ENCODE measurements around the gene INPP5E.

The INPP5E gene

DNA sequence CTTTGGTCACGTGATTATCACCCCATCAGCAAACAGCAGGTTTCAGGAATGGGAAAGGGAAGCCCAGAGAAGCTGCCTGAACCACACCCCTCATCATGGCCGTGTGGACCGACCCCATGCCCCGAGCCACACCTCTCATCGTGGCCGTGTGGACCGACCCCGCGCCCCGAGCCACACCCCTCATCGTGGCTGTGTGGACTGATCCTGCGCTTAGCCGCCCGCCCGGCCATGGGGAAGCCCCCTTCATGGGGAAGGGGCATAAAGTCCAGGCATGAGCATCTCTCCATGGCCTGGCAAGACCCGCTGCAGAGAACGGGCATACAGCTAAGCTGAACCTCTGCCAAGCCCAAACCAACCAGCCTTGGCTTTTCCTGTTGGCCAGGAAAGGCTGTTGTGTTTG lies 46.1 kb downstream of the INPP5E start:
- peaks cover 7% of the 10 kb centered on the region for H3K36me3 ChIP-seq (ENCODE audit: control insufficient read depth, insufficient read depth, low read length)
- H3K9ac ChIP-seq (ENCODE audit: low read length) = no peak overlapping the region
- H3K4me3 ChIP-seq (ENCODE audit: low read length) = no peak overlapping the region
- H3K27me3 ChIP-seq (ENCODE audit: control insufficient read depth, insufficient read depth, low read length) = no peaks in the 10 kb centered on the region
- H3K4me1 ChIP-seq (ENCODE audit: control insufficient read depth, insufficient read depth, low read length) = peaks cover 4% of the 10 kb centered on the region
- no peaks in the 10 kb centered on the region for H3K9me3 ChIP-seq (ENCODE audit: control insufficient read depth, low read length)

- Histone ChIP-seq H3K4me3 (ENCODE audit: low read length) (no peak overlapping the region), H3K4me1 (ENCODE audit: control insufficient read depth, insufficient read depth, low read length) (no peaks in the 10 kb centered on the region), H3K9me3 (ENCODE audit: control insufficient read depth, low read length) (no peaks in the 10 kb centered on the region), H3K36me3 (ENCODE audit: control insufficient read depth, insufficient read depth, low read length) (peaks cover 11% of the 10 kb centered on the region), H3K9ac (ENCODE audit: low read length) (no peak overlapping the region), H3K27me3 (ENCODE audit: control insufficient read depth, insufficient read depth, low read length) (no peaks in the 10 kb centered on the region)
Measured at GRCh38 chr9:136392538-136393449, 46.9 kb downstream of the INPP5E start.

DNA sequence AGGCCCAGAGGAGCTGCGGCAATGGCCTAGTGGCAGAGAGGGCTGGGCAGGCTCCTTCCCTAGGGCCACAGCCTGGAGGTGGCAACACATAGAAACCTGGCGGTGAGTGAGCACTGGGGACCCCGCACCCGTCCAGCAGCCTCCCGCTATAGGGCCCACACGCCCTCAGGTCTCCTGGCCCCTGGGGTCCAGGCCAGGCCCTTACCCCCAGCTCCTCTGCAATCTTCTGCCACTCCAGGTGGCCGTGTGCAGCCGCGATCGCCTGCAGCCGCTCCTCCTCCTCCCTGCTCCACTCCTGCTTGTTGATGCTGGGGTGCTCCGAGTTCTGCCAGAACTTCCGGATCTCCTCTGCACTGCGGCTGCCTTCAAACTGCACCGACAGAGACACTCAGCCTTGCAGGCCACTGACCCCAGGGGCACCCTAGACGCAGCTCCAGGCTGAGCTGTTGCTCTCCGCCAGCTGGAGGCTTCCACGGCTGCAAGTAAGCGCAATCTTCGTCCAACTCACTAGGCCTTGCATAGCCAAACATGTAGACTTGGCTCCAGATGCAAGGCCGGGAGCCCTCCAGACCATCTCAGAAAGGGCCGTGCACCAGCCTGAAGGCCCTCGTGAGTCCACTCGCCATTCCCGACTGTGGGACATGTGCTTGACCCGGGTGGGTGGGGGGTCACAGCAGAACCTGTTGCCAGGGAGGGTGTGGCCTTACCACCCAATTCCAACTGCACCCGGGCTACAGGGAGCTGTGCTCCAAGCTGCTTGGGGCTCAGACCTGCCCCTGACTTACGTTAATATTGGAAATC lies 47.7 kb downstream of the INPP5E start:
- H3K4me1 ChIP-seq (ENCODE audit: control insufficient read depth, insufficient read depth, low read length) = no peaks in the 10 kb centered on the region
- no peaks in the 10 kb centered on the region for H3K9me3 ChIP-seq (ENCODE audit: control insufficient read depth, low read length)
- H3K36me3 ChIP-seq (ENCODE audit: control insufficient read depth, insufficient read depth, low read length) = peaks cover 11% of the 10 kb centered on the region
- H3K9ac ChIP-seq (ENCODE audit: low read length) = no peak overlapping the region
- H3K27me3 ChIP-seq (ENCODE audit: control insufficient read depth, insufficient read depth, low read length) = no peaks in the 10 kb centered on the region
- H3K4me3 ChIP-seq (ENCODE audit: low read length) = no peak overlapping the region

- Histone ChIP-seq H3K4me3 (ENCODE audit: low read length) (no peak overlapping the region), H3K36me3 (ENCODE audit: control insufficient read depth, insufficient read depth, low read length) (peaks cover 4% of the 10 kb centered on the region), H3K9me3 (ENCODE audit: control insufficient read depth, low read length) (no peaks in the 10 kb centered on the region), H3K4me1 (ENCODE audit: control insufficient read depth, insufficient read depth, low read length) (no peaks in the 10 kb centered on the region), H3K9ac (ENCODE audit: low read length) (no peak overlapping the region), H3K27me3 (ENCODE audit: control insufficient read depth, insufficient read depth, low read length) (no peaks in the 10 kb centered on the region)
Measured at GRCh38 chr9:136389396-136389795, 50.2 kb downstream of the INPP5E start.

DNA sequence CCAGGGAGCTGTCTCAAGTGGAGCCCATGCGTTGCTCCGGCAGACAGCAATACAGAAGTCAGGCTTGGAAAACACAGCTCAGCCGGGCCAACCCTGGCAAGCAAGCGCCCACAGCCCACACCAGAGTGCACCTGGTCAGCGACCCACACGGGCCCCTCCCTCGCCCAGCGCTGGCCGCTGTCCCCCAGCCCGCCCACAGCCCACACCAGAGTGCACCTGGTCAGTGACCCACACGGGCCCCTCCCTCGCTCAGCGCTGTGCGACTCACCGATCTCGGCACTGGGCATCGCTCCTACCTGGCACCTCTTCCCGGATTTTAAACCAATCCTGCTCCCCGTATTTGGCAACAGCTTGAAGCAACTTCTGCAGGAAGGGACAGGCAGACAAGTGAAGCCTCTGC lies 52.4 kb downstream of the INPP5E start:
- H3K36me3 ChIP-seq (ENCODE audit: control insufficient read depth, insufficient read depth, low read length) = peaks cover 4% of the 10 kb centered on the region

DNA sequence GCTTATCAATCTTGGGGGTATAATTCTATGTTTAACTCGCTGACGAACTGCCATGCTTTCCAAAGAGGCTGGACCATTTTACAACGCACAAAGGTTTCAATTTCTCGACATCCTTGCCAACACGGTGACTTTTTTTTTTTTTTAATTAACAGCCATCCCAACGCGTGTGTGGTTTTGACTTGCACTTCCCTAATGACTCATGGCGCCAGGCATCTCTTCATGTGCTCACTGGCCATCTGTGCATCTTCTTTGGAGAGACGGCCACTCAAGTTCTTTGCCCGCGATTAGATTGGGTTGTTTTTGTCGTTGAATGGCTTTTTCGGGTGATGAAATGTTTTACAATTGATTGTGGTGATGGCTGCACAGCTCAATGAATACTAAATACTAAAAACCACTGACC lies 53.6 kb downstream of the INPP5E start:
- no peaks in the 10 kb centered on the region for H3K27me3 ChIP-seq (ENCODE audit: control insufficient read depth, insufficient read depth, low read length)
- peaks cover 4% of the 10 kb centered on the region for H3K36me3 ChIP-seq (ENCODE audit: control insufficient read depth, insufficient read depth, low read length)
- no peak overlapping the region for H3K4me3 ChIP-seq (ENCODE audit: low read length)
- H3K9me3 ChIP-seq (ENCODE audit: control insufficient read depth, low read length) = no peaks in the 10 kb centered on the region
- H3K9ac ChIP-seq (ENCODE audit: low read length) = no peak overlapping the region
- H3K4me1 ChIP-seq (ENCODE audit: control insufficient read depth, insufficient read depth, low read length) = no peaks in the 10 kb centered on the region

More for the DNA sequence above, 52.4 kb downstream of the INPP5E start:
- no peak overlapping the region for H3K9ac ChIP-seq (ENCODE audit: low read length)
- H3K4me3 ChIP-seq (ENCODE audit: low read length) = no peak overlapping the region
- H3K9me3 ChIP-seq (ENCODE audit: control insufficient read depth, low read length) = no peaks in the 10 kb centered on the region
- H3K4me1 ChIP-seq (ENCODE audit: control insufficient read depth, insufficient read depth, low read length) = no peaks in the 10 kb centered on the region
- no peaks in the 10 kb centered on the region for H3K27me3 ChIP-seq (ENCODE audit: control insufficient read depth, insufficient read depth, low read length)

- Histone ChIP-seq H3K36me3 (ENCODE audit: control insufficient read depth, insufficient read depth, low read length) (peaks cover 4% of the 10 kb centered on the region), H3K4me3 (ENCODE audit: low read length) (no peak overlapping the region), H3K4me1 (ENCODE audit: control insufficient read depth, insufficient read depth, low read length) (no peaks in the 10 kb centered on the region), H3K9me3 (ENCODE audit: control insufficient read depth, low read length) (no peaks in the 10 kb centered on the region), H3K27me3 (ENCODE audit: control insufficient read depth, insufficient read depth, low read length) (no peaks in the 10 kb centered on the region), H3K9ac (ENCODE audit: low read length) (no peak overlapping the region)
Measured at GRCh38 chr9:136385015-136385414, 54.6 kb downstream of the INPP5E start.

DNA sequence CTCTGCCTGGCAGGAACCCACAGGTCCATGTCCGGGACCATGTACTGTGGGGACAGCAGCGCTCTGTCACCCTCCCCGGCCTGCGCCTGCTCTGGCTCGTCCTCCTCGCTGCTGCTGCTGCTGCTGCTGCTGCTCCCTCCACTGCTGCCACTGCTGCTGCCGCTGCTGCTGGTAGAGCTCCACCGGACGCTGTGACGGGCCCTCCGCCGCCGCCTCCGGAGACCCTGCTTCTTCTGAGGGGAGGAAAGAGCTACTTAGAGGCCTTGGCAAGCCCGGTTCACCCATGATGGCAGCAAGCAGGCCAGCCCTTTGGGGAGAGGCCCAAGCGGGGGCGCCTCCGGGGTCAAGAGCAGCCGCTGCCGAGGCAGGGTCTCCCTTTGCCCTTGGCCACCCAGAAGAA lies 56.2 kb downstream of the INPP5E start:
- Histone ChIP-seq H3K27me3 (ENCODE audit: control insufficient read depth, insufficient read depth, low read length) (no peaks in the 10 kb centered on the region), H3K9me3 (ENCODE audit: control insufficient read depth, low read length) (no peaks in the 10 kb centered on the region), H3K9ac (ENCODE audit: low read length) (no peak overlapping the region), H3K4me3 (ENCODE audit: low read length) (no peak overlapping the region), H3K4me1 (ENCODE audit: control insufficient read depth, insufficient read depth, low read length) (no peaks in the 10 kb centered on the region), H3K36me3 (ENCODE audit: control insufficient read depth, insufficient read depth, low read length) (peaks cover 2% of the 10 kb centered on the region)

GRCh38 chr9:136381966-136382513 lies 57.6 kb downstream of the INPP5E start:
- Histone ChIP-seq H3K9ac (ENCODE audit: low read length) (no peak overlapping the region), H3K9me3 (ENCODE audit: control insufficient read depth, low read length) (no peaks in the 10 kb centered on the region), H3K36me3 (ENCODE audit: control insufficient read depth, insufficient read depth, low read length) (no peaks in the 10 kb centered on the region), H3K27me3 (ENCODE audit: control insufficient read depth, insufficient read depth, low read length) (no peaks in the 10 kb centered on the region), H3K4me3 (ENCODE audit: low read length) (no peak overlapping the region), H3K4me1 (ENCODE audit: control insufficient read depth, insufficient read depth, low read length) (no peaks in the 10 kb centered on the region)

DNA sequence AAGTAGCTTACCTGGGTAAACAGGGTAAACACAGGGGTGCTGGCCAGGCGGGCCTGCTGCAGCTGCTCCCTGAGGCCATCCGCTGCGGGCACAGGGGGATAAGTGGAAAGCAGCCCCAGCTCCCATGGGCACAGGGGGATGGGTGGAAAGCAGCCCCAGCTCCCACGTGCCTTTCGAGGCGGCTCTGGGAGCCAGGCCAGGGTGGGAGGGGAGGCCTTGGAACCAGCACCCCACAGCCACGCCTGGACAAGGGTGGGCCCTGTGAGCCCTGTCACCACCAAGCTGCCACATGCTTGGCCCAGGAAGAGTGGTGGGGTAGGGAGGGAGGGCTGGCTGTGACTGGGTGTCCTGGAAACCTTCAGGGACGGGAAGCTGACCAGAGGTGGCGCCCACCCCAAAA lies 58.3 kb downstream of the INPP5E start:
- H3K27me3 ChIP-seq (ENCODE audit: control insufficient read depth, insufficient read depth, low read length) = no peaks in the 10 kb centered on the region
- H3K4me1 ChIP-seq (ENCODE audit: control insufficient read depth, insufficient read depth, low read length) = no peaks in the 10 kb centered on the region
- no peak overlapping the region for H3K4me3 ChIP-seq (ENCODE audit: low read length)
- H3K36me3 ChIP-seq (ENCODE audit: control insufficient read depth, insufficient read depth, low read length) = no peaks in the 10 kb centered on the region
- no peak overlapping the region for H3K9ac ChIP-seq (ENCODE audit: low read length)
- no peaks in the 10 kb centered on the region for H3K9me3 ChIP-seq (ENCODE audit: control insufficient read depth, low read length)

- Histone ChIP-seq H3K36me3 (ENCODE audit: control insufficient read depth, insufficient read depth, low read length) (no peaks in the 10 kb centered on the region), H3K9ac (ENCODE audit: low read length) (no peak overlapping the region), H3K27me3 (ENCODE audit: control insufficient read depth, insufficient read depth, low read length) (no peaks in the 10 kb centered on the region), H3K4me1 (ENCODE audit: control insufficient read depth, insufficient read depth, low read length) (no peaks in the 10 kb centered on the region), H3K4me3 (ENCODE audit: low read length) (no peak overlapping the region), H3K9me3 (ENCODE audit: control insufficient read depth, low read length) (no peaks in the 10 kb centered on the region)
Measured at GRCh38 chr9:136380381-136380780, 59.3 kb downstream of the INPP5E start.

- Histone ChIP-seq H3K27me3 (ENCODE audit: control insufficient read depth, insufficient read depth, low read length) (no peaks in the 10 kb centered on the region), H3K36me3 (ENCODE audit: control insufficient read depth, insufficient read depth, low read length) (no peaks in the 10 kb centered on the region), H3K4me3 (ENCODE audit: low read length) (no peak overlapping the region), H3K9me3 (ENCODE audit: control insufficient read depth, low read length) (no peaks in the 10 kb centered on the region), H3K9ac (ENCODE audit: low read length) (no peak overlapping the region), H3K4me1 (ENCODE audit: control insufficient read depth, insufficient read depth, low read length) (no peaks in the 10 kb centered on the region)
Measured at GRCh38 chr9:136379891-136380290, 59.8 kb downstream of the INPP5E start.
